ENCODE results near the gene MAGEF1.
"Not testable (repeated sequence)": the region's sequence is repeated elsewhere in the genome, so short reads cannot be mapped to it uniquely, and the experiment has no call there.

DNA sequence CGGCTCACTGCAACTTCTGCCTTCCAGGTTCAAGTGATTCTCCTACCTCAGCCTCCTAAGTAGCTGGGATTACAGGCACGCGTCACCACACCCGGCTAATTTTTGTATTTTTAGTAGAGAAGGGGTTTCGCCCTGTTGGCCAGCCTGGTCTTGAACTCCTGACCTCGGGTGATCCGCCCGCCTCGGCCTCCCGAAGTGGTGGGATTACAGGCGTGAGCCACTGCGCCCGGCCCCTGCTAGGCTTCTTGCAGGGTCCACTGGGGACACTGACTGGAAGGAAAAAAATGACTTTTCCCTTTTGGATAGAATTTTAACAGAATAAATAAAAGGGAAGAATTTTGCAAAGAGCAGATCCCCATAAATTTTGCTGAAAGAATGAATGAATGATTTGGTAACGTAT lies 17.3 kb upstream of the MAGEF1 start:
- TF ChIP-seq, protein P1, sequence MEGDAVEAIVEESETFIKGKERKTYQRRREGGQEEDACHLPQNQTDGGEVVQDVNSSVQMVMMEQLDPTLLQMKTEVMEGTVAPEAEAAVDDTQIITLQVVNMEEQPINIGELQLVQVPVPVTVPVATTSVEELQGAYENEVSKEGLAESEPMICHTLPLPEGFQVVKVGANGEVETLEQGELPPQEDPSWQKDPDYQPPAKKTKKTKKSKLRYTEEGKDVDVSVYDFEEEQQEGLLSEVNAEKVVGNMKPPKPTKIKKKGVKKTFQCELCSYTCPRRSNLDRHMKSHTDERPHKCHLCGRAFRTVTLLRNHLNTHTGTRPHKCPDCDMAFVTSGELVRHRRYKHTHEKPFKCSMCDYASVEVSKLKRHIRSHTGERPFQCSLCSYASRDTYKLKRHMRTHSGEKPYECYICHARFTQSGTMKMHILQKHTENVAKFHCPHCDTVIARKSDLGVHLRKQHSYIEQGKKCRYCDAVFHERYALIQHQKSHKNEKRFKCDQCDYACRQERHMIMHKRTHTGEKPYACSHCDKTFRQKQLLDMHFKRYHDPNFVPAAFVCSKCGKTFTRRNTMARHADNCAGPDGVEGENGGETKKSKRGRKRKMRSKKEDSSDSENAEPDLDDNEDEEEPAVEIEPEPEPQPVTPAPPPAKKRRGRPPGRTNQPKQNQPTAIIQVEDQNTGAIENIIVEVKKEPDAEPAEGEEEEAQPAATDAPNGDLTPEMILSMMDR (IDR thresholded peaks at IDR 0.05): not testable (repeated sequence)
- TF ChIP-seq POLR2A (IDR thresholded peaks at IDR 0.05): not testable (repeated sequence)
